ENCODE data around the gene ZNF518A. TPM values are rescaled to one million over a fixed set of nuclear protein-coding genes. Genes with fewer than 3 reads are reported as not detected.

The ZNF518A gene
- polyA plus RNA-seq (2011; rRNA removed) = 2.6 and 4.9 TPM in 2 replicates
- polyA minus RNA-seq (2011; rRNA and poly(A)+ RNA removed) = 3.4 and 4.0 TPM in 2 replicates

- CTCF ChIA-PET = interaction anchor here (1.1 kb wide), 1 partner anchor 13 kb away, joined by 4 read pairs; no protein-coding TSS in a partner anchor
- DNase-seq (ENCODE audit: low read depth) = peak; percentile 52
- no peaks in the 10 kb centered on the region for H3K36me3 ChIP-seq (ENCODE audit: control insufficient read depth, insufficient read depth, low read length)
- no peaks in the 10 kb centered on the region for H3K27me3 ChIP-seq (ENCODE audit: control insufficient read depth, insufficient read depth, low read length)
- TF ChIP-seq CTCF (IDR thresholded peaks at IDR 0.05; ENCODE audit: insufficient read depth, low read depth, low read length) = no peak
- POLR2A ChIA-PET = interaction anchor here (0.6 to 0.8 kb wide), 2 partner anchors 29 to 106 kb away, joined by 3 read pairs; no protein-coding TSS in a partner anchor
- peak within 1 kb of the TSS; percentile 65 for H3K4me3 ChIP-seq (ENCODE audit: low read depth, low read length)
Observed at GRCh38 chr10:96129387-96130325, at the start of gene ZNF518A. Gene ZNF518A, plus strand, starts transcription at chr10:96130297. Its CDS starts 26,026 bp downstream, at chr10:96156323.

GRCh38 chr10:96082153-96082552 lies 47.9 kb upstream of the ZNF518A start:
- TF ChIP-seq CTCF (IDR thresholded peaks at IDR 0.05; ENCODE audit: insufficient read depth, low read depth, low read length) = no peak
- ChIA-PET POLR2A (no interaction called here), CTCF (no interaction called here)
- Histone ChIP-seq H3K4me3 (ENCODE audit: low read depth, low read length) (no peak overlapping the region), H3K36me3 (ENCODE audit: control insufficient read depth, insufficient read depth, low read length) (no peaks in the 10 kb centered on the region), H3K27me3 (ENCODE audit: control insufficient read depth, insufficient read depth, low read length) (no peaks in the 10 kb centered on the region)
- DNase-seq (ENCODE audit: low read depth) = no peak

GRCh38 chr10:96082748-96083147 lies 47.3 kb upstream of the ZNF518A start:
- DNase-seq (ENCODE audit: low read depth) = no peak

GRCh38 chr10:96089116-96089515 lies 41.0 kb upstream of the ZNF518A start:
- Histone ChIP-seq H3K4me3 (ENCODE audit: low read depth, low read length) (peak overlapping the region; percentile 82), H3K36me3 (ENCODE audit: control insufficient read depth, insufficient read depth, low read length) (no peaks in the 10 kb centered on the region), H3K27me3 (ENCODE audit: control insufficient read depth, insufficient read depth, low read length) (peaks cover 4% of the 10 kb centered on the region; the same call in 1 of the 2 replicates)
- no peak for DNase-seq (ENCODE audit: low read depth)
- CTCF ChIA-PET = no interaction called here
- POLR2A ChIA-PET = no interaction called here
- TF ChIP-seq CTCF (IDR thresholded peaks at IDR 0.05; ENCODE audit: insufficient read depth, low read depth, low read length) = no peak

More at GRCh38 chr10:96082748-96083147, 47.3 kb upstream of the ZNF518A start:
- TF ChIP-seq CTCF (IDR thresholded peaks at IDR 0.05; ENCODE audit: insufficient read depth, low read depth, low read length) = no peak
- ChIA-PET POLR2A (no interaction called here), CTCF (interaction anchor here (0.9 to 1.4 kb wide), 2 partner anchors 9 to 11 kb away, joined by 3 read pairs; no protein-coding TSS in a partner anchor)
- no peaks in the 10 kb centered on the region for H3K27me3 ChIP-seq (ENCODE audit: control insufficient read depth, insufficient read depth, low read length)
- H3K4me3 ChIP-seq (ENCODE audit: low read depth, low read length) = no peak overlapping the region
- H3K36me3 ChIP-seq (ENCODE audit: control insufficient read depth, insufficient read depth, low read length) = no peaks in the 10 kb centered on the region

All from BJ (cell line).